Measurements from ENCODE around the gene SLC15A2. TPM values are rescaled to one million over a fixed set of nuclear protein-coding genes. Genes with fewer than 3 reads are reported as not detected.

The SLC15A2 gene
- polyA plus RNA-seq, 3 donors: 0.37 to 5.4 (median 0.62) TPM

DNA sequence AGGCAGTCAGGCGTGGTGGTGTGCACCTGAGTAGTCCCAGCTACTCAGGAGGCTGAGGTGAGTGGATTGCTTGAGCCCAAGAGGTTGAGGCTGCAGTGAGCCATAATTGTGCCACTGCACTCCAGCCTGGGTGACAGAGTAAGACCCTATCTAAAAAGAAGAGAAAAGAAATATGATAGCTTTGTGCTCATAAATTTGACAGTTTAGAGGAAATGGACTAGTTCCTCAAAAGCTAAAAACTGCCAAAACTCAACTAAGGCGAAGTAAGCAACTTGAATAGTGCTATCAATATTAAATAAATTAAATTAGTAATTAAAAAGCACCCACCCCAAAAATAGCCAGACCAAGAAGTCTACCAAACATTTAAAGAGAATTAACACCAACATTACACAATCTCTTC is 24.5 kb upstream of the SLC15A2 start:
- no CpG with 5 or more reads among the region's 2 CpGs for WGBS (ENCODE audit: insufficient coverage)
- DNase-seq: peak in 1 of 3 donors; percentile 4
- peaks cover 22% of the 10 kb centered on the region for H3K4me1 Mint-ChIP-seq
- H3K27ac Mint-ChIP-seq: peak overlapping the region in 5 of 7 donors; percentile 33 to 63 (median 57)
- Histone ChIP-seq H3K9me3 (replicated peaks in 1 of 2; ENCODE audit: control insufficient read depth in 1 of 2, insufficient read depth in 1 of 2, low read length in 2 of 2) (no peaks in the 10 kb centered on the region), H3K4me2 (replicated peaks; ENCODE audit: extremely low read depth, low read length, poor library complexity, severe bottlenecking) (no peak overlapping the region), H3K79me2 (ENCODE audit: insufficient read depth, low read length) (peaks cover 69% of the 10 kb centered on the region), H3K4me1 (ENCODE audit: control insufficient read depth in 1 of 2, insufficient read depth in 2 of 2, low read length in 2 of 2) (peaks cover 0 to 3% of the 10 kb centered on the region in 2 donors), H2AFZ (ENCODE audit: insufficient read depth, low read depth, low read length, poor library complexity, severe bottlenecking) (no peak overlapping the region), H3K9ac (ENCODE audit: insufficient read depth, low read length, poor library complexity, severe bottlenecking) (no peak overlapping the region), H3K27me3 (ENCODE audit: control insufficient read depth in 2 of 2, insufficient read depth in 2 of 2, low read length in 2 of 2) (no peaks in the 10 kb centered on the region), H4K20me1 (ENCODE audit: insufficient read depth, low read length) (no peaks in the 10 kb centered on the region), H3K4me3 (replicated peaks in 1 of 3; ENCODE audit: low read depth in 2 of 3, low read length in 3 of 3) (no peak overlapping the region), H3K36me3 (replicated peaks in 1 of 2; ENCODE audit: control insufficient read depth in 1 of 2, insufficient read depth in 2 of 2, low read length in 2 of 2) (peaks cover 35 to 52% of the 10 kb centered on the region in 2 donors), H3K27ac (ENCODE audit: low read depth in 1 of 2, low read length in 2 of 2) (peak overlapping the region in 1 of 2 donors; percentile 29)
- intact Hi-C loops (cut with micrococcal nuclease): no loop called here
- H3K4me3 Mint-ChIP-seq: no peak overlapping the region
- H3K27me3 Mint-ChIP-seq (ENCODE audit: low read depth in 3 of 3): peaks cover 0 to 2% (median 0%) of the 10 kb centered on the region in 3 donors
- H3K9me3 Mint-ChIP-seq: no peaks in the 10 kb centered on the region
- TF ChIP-seq, protein P1, sequence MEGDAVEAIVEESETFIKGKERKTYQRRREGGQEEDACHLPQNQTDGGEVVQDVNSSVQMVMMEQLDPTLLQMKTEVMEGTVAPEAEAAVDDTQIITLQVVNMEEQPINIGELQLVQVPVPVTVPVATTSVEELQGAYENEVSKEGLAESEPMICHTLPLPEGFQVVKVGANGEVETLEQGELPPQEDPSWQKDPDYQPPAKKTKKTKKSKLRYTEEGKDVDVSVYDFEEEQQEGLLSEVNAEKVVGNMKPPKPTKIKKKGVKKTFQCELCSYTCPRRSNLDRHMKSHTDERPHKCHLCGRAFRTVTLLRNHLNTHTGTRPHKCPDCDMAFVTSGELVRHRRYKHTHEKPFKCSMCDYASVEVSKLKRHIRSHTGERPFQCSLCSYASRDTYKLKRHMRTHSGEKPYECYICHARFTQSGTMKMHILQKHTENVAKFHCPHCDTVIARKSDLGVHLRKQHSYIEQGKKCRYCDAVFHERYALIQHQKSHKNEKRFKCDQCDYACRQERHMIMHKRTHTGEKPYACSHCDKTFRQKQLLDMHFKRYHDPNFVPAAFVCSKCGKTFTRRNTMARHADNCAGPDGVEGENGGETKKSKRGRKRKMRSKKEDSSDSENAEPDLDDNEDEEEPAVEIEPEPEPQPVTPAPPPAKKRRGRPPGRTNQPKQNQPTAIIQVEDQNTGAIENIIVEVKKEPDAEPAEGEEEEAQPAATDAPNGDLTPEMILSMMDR (IDR thresholded peaks at IDR 0.05): no peak
- peaks cover 41 to 60% of the 10 kb centered on the region in 2 donors for H3K36me3 Mint-ChIP-seq

DNA sequence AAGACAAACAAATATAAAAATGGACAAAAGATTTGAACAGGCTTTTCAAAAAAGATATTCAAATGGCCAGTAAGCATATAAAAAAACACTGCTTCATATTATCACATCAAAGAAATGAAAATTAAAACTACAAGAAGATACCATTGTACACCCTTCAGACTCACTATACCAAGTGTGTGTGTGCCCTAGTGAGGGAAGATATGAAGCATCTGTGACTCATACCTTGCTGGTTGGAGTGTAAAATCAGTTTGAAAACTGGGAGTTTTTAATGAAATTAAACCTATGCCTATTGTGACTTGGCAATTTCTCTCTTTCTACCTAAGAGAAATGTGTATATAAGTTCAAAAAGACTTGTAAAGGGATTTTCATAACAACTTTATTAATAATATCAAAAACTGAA is 23.5 kb upstream of the SLC15A2 start:
- H4K20me1 ChIP-seq (ENCODE audit: insufficient read depth, low read length): no peaks in the 10 kb centered on the region
- no peak overlapping the region for H3K4me2 ChIP-seq (replicated peaks; ENCODE audit: extremely low read depth, low read length, poor library complexity, severe bottlenecking)
- intact Hi-C loops (cut with micrococcal nuclease): no loop called here
- Mint-ChIP-seq H3K9me3 (no peaks in the 10 kb centered on the region), H3K27me3 (ENCODE audit: low read depth in 3 of 3) (peaks cover 0 to 2% (median 0%) of the 10 kb centered on the region in 3 donors), H3K4me1 (peaks cover 22% of the 10 kb centered on the region), H3K27ac (peak overlapping the region in 1 of 7 donors; percentile 39), H3K36me3 (peaks cover 43 to 60% of the 10 kb centered on the region in 2 donors), H3K4me3 (no peak overlapping the region)
- no peak overlapping the region for H3K9ac ChIP-seq (ENCODE audit: insufficient read depth, low read length, poor library complexity, severe bottlenecking)
- H3K4me1 ChIP-seq (ENCODE audit: control insufficient read depth in 1 of 2, insufficient read depth in 2 of 2, low read length in 2 of 2): peaks cover 0 to 3% of the 10 kb centered on the region in 2 donors
- TF ChIP-seq, protein P1 (IDR thresholded peaks at IDR 0.05): no peak
- H3K9me3 ChIP-seq (replicated peaks in 1 of 2; ENCODE audit: control insufficient read depth in 1 of 2, insufficient read depth in 1 of 2, low read length in 2 of 2): no peaks in the 10 kb centered on the region
- peaks cover 36 to 51% of the 10 kb centered on the region in 2 donors for H3K36me3 ChIP-seq (replicated peaks in 1 of 2; ENCODE audit: control insufficient read depth in 1 of 2, insufficient read depth in 2 of 2, low read length in 2 of 2)
- H3K79me2 ChIP-seq (ENCODE audit: insufficient read depth, low read length): peaks cover 64% of the 10 kb centered on the region
- no peak overlapping the region for H3K27ac ChIP-seq (ENCODE audit: low read depth in 1 of 2, low read length in 2 of 2)
- no peak overlapping the region for H3K4me3 ChIP-seq (replicated peaks in 1 of 3; ENCODE audit: low read depth in 2 of 3, low read length in 3 of 3)
- no peak overlapping the region for H2AFZ ChIP-seq (ENCODE audit: insufficient read depth, low read depth, low read length, poor library complexity, severe bottlenecking)
- H3K27me3 ChIP-seq (ENCODE audit: control insufficient read depth in 2 of 2, insufficient read depth in 2 of 2, low read length in 2 of 2): no peaks in the 10 kb centered on the region
- DNase-seq: no peak
